Thoracic aorta (tissue), 2 donors: ENCODE results near the gene ZNF462. TPM values are rescaled to one million over a fixed set of nuclear protein-coding genes. Genes with fewer than 3 reads are reported as not detected.

Experiments used
- ATAC-seq: fragments of 150-250 bp; one replicate; pipeline ENCODE4 v1.8.0; 2017; ENCODE audit warnings: low read depth; ENCODE audit not compliant: insufficient number of reproducible peaks, low FRiP score
- DNase-seq: peaks from one replicate; pipeline ENCODE4 v3.0.0-alpha.2; 2020; ENCODE audit warnings: low spot score
- H3K27ac ChIP-seq, 2 donors: fragments of 200-600 bp; sonication (generic); 1 replicate in 1 of 2; 2 replicates in 1 of 2; pipeline ENCODE4 v1.5.1; 2016; ENCODE audit warnings: mild to moderate bottlenecking in 2 of 2, moderate library complexity in 2 of 2
- H3K27me3 ChIP-seq: fragments of 200-600 bp; sonication (generic); replicated peaks from 2 replicates; pipeline ENCODE4 v1.6.0; 2016; ENCODE audit warnings: mild to moderate bottlenecking; ENCODE audit not compliant: insufficient read depth
- H3K36me3 ChIP-seq: fragments of 200-600 bp; sonication (generic); one replicate; pipeline ENCODE4 v1.5.1; 2016
- H3K4me1 ChIP-seq, 2 donors: fragments of 200-600 bp; sonication (generic); 1 replicate in 1 of 2; 2 replicates in 1 of 2; pipeline versions ENCODE4 v1.5.1 to v1.6.0; 2016; ENCODE audit warnings: low read depth in 2 of 2, mild to moderate bottlenecking in 1 of 2; ENCODE audit not compliant: control insufficient read depth in 1 of 2
- H3K4me3 ChIP-seq: fragments of 200-600 bp; sonication (generic); 2 replicates; pipeline ENCODE4 v1.5.1; 2016; ENCODE audit warnings: mild to moderate bottlenecking
- H3K9me3 ChIP-seq: fragments of 200-600 bp; sonication (generic); 2 replicates; pipeline ENCODE4 v1.5.1; 2016
- total RNA-seq, 2 donors: library from RNA; depleted of rRNA; stranded (reverse); fragments of >200 nt; gene quantifications; one replicate each; pipeline versions ENCODE4 v1.1.0 to v1.2.3, GENCODE V29; 2016
- TF ChIP-seq, protein P1 (sequence below): fragments of 200-600 bp; sonication (generic); IDR thresholded peaks from one replicate; pipeline ENCODE4 v1.5.1; 2019; ENCODE audit warnings: antibody characterized with exemption

Gene ZNF462
- total RNA-seq, 2 donors from 2014 or later: 9.6 to 12.3 TPM

DNA sequence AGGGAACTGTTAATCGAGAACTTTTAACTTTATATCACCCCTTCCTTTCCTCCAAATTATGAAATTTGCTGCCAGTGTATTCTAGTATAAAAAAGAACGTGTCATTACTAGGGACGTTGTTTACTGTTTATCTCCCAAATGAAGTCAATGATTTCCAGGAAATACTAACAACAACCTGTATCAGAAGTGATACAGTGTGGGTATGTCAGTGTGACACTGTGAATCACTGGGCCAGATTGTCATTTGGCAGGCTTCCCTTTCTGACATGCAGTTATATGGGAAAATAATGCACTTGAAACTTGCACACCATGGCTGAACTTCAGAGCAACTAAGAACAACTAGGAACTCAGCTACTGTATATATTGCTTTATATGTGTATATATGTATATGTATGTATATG, 12.6 kb downstream of the ZNF462 start:
- Histone ChIP-seq H3K27me3 (no peaks in the 10 kb centered on the region), H3K36me3 (no peaks in the 10 kb centered on the region), H3K4me1 (peaks cover 3 to 37% of the 10 kb centered on the region in 2 donors), H3K27ac (no peak overlapping the region), H3K4me3 (no peak overlapping the region), H3K9me3 (no peaks in the 10 kb centered on the region)
- TF ChIP-seq, protein P1, sequence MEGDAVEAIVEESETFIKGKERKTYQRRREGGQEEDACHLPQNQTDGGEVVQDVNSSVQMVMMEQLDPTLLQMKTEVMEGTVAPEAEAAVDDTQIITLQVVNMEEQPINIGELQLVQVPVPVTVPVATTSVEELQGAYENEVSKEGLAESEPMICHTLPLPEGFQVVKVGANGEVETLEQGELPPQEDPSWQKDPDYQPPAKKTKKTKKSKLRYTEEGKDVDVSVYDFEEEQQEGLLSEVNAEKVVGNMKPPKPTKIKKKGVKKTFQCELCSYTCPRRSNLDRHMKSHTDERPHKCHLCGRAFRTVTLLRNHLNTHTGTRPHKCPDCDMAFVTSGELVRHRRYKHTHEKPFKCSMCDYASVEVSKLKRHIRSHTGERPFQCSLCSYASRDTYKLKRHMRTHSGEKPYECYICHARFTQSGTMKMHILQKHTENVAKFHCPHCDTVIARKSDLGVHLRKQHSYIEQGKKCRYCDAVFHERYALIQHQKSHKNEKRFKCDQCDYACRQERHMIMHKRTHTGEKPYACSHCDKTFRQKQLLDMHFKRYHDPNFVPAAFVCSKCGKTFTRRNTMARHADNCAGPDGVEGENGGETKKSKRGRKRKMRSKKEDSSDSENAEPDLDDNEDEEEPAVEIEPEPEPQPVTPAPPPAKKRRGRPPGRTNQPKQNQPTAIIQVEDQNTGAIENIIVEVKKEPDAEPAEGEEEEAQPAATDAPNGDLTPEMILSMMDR: no peak
- ATAC-seq (no peak), DNase-seq (no peak)

DNA sequence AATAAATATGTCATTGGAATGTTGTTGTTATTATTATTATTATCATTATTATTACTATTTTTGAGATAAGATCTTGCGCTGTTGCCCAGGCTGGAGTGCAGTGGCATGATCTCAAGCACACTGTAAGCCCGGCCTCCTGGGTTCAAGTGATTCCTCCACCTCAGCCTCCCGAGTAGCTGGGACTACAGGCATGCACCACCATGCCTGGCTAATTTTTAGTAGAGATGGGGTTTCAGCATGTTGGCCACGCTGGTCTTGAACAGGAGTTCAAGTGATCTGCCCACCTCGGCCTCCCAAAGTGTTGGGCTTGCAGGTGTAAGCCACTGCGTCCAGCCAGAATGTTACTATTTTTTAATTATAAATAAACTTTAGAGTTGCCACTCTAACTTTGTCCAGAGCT, 14.4 kb downstream of the ZNF462 start:
- ATAC-seq (no peak), DNase-seq (no peak)
- Histone ChIP-seq H3K36me3 (no peaks in the 10 kb centered on the region), H3K9me3 (no peaks in the 10 kb centered on the region), H3K4me3 (no peak overlapping the region), H3K27me3 (no peaks in the 10 kb centered on the region), H3K27ac (no peak overlapping the region), H3K4me1 (peaks cover 0 to 24% of the 10 kb centered on the region in 2 donors)
- TF ChIP-seq, protein P1: no peak

DNA sequence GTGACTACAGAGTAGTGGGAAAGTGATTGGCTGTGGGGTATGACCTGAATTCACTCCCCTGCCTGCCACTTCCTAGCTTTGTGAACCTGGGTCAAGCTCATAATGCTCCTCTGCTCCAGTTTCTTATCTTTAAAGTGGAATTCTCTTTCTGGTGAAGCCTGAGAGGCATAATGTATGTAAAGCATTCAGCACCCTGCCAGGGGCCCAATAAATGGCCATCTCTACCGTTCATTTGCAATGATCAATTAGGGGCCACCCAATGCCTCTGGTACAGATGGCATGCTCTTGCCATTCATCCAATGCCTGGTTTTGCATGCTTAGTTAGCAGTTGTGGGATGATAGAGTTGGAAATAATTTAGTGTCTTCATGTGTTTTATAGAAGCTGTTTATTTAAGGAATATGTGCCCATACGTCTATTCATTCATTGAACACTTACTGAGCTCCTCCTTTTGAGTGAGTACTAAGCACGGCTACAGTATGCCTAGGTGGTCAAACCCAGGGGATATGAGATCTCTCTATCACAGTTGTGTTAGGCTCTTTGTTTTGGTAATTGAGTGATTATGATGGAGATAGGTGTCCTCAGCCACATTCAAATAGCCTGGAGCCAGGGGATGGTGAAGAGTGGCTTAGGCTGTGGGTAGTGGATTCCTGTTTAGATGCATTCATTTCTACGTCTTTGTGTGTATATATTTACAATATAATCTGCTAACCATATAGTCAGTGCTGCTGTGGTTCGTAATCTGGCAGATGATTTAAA, 15.3 kb downstream of the ZNF462 start:
- H3K27ac ChIP-seq: no peak overlapping the region
- no peak overlapping the region for H3K4me3 ChIP-seq
- no peaks in the 10 kb centered on the region for H3K27me3 ChIP-seq
- no peaks in the 10 kb centered on the region for H3K36me3 ChIP-seq
- DNase-seq: no peak
- TF ChIP-seq, protein P1: no peak
- ATAC-seq: no peak
- peaks cover 0 to 24% of the 10 kb centered on the region in 2 donors for H3K4me1 ChIP-seq
- no peaks in the 10 kb centered on the region for H3K9me3 ChIP-seq

DNA sequence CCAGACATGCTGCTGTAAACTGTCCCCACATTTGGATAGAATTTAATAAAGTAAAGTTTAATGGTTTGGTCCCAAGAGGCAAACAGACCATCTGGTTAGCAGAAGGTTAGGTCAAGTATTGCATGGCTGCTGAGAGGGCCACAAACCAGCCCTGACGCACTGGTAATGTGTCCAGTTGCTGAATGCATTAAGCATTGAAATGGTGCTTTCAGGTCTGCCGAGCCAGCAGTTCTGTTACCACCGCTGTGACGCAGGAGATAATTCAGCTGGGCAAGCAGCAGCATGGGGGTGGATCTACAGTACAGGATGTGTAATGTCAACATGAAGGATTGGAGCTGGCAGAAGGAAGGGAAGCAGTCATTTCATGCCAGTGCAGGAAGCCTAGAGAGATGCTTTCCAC, 16.0 kb downstream of the ZNF462 start:
- TF ChIP-seq, protein P1: no peak
- no peak overlapping the region for H3K27ac ChIP-seq
- no peaks in the 10 kb centered on the region for H3K9me3 ChIP-seq
- DNase-seq (no peak), ATAC-seq (peak; percentile 67)
- H3K4me1 ChIP-seq: peaks cover 0 to 24% of the 10 kb centered on the region in 2 donors
- no peaks in the 10 kb centered on the region for H3K27me3 ChIP-seq
- no peak overlapping the region for H3K4me3 ChIP-seq
- H3K36me3 ChIP-seq: no peaks in the 10 kb centered on the region

DNA sequence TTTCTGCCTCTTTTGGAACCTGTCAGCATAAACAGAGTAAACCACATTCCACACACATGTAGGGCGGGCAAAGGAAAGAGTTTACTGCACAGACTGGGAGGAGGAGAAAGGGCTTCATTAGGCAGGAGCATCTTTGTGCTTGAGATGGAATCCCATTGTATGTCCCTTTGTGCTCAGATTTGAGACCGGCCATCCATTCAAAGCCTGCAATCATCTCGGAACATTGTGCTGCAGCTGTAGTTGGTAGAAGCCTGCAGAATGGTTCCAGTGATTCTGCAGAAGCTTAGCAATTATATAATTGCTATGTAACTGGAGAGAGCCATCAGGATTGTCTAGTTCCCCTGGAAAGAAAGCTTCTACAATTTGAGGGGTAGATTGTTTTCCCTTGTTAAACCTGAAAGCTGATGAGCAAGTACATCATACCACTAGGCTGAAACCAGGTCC, 16.5 kb downstream of the ZNF462 start:
- H3K9me3 ChIP-seq: no peaks in the 10 kb centered on the region
- H3K27ac ChIP-seq: no peak overlapping the region
- peak; percentile 9 for ATAC-seq
- DNase-seq: no peak
- no peaks in the 10 kb centered on the region for H3K27me3 ChIP-seq
- TF ChIP-seq, protein P1: no peak
- H3K4me1 ChIP-seq: peaks cover 0 to 24% of the 10 kb centered on the region in 2 donors
- H3K36me3 ChIP-seq: no peaks in the 10 kb centered on the region
- no peak overlapping the region for H3K4me3 ChIP-seq
